ENCODE results near the gene RDH5.

DNA sequence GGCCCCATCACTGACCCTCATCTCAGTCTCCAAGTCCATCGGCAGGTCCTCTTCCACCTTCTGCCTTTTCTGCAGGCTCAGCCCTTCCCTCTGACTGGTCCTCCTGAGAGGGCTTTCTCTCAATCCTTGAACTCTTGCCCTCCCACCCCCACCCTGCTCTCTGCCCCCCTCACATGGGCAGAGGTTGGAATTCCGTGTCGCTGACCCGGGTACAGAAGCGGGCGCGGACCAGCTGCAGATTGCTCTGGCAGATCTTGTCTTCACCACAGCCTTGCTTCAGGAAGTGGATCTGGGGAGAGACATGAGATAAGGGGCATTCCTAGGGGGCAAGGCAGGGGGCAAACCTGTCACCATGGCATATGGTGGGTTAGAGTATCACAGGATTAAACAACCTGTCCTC is 24.8 kb upstream of the RDH5 start:
- TF ChIP-seq GLI4 (CRISPR knock-in tag; IDR thresholded peaks at IDR 0.05; ENCODE audit: borderline replicate concordance) (no peak), ZBTB7A (CRISPR knock-in tag; IDR thresholded peaks at IDR 0.05) (no peak), BRD4 (CRISPR knock-in tag; IDR thresholded peaks at IDR 0.05) (no peak), HNF4A (CRISPR knock-in tag; IDR thresholded peaks at IDR 0.05) (no peak)
